A549 (cell line): Measurements from ENCODE around the gene FMO2.

Experiments used
- CHD4 ChIP-seq: fragments of 200-600 bp; sonication (generic); IDR thresholded peaks from 2 replicates; pipeline ENCODE4 v1.6.1; 2016; ENCODE audit warnings: antibody characterized with exemption, mild to moderate bottlenecking, borderline replicate concordance
- POLR2A ChIP-seq: IDR thresholded peaks from 2 replicates; pipeline ENCODE4 v1.6.1; 2012; ENCODE audit warnings: mild to moderate bottlenecking, low read length
- RAD21 ChIP-seq, 2 experiments: fragments of >200 bp in 1 of 2; sonication (Bioruptor Twin) in 1 of 2; formaldehyde crosslinking in 1 of 2; IDR thresholded peaks in 1 of 2; conservative IDR thresholded peaks in 1 of 2; 2 replicates in 1 of 2; 3 replicates in 1 of 2; pipeline ENCODE4 v1.6.1; 2012 to 2018; ENCODE audit warnings: inconsistent platforms in 1 of 2
- SMC3 ChIP-seq: fragments of >200 bp; sonication (Bioruptor Twin); formaldehyde crosslinking; IDR thresholded peaks from 3 replicates; pipeline ENCODE4 v1.6.1; 2018; ENCODE audit warnings: inconsistent platforms
- TF ChIP-seq, protein P1 (sequence below): fragments of >200 bp; sonication (Bioruptor Twin); formaldehyde crosslinking; IDR thresholded peaks from 3 replicates; pipeline ENCODE4 v1.5.1; 2016
- TF ChIP-seq, protein P2 (sequence below): fragments of >200 bp; sonication (Bioruptor Twin); formaldehyde crosslinking; IDR thresholded peaks from 2 replicates; pipeline ENCODE4 v1.6.1; 2016

GRCh38 chr1:171206978-171207355, 21.9 kb downstream of the FMO2 start:
- TF ChIP-seq, protein P1, sequence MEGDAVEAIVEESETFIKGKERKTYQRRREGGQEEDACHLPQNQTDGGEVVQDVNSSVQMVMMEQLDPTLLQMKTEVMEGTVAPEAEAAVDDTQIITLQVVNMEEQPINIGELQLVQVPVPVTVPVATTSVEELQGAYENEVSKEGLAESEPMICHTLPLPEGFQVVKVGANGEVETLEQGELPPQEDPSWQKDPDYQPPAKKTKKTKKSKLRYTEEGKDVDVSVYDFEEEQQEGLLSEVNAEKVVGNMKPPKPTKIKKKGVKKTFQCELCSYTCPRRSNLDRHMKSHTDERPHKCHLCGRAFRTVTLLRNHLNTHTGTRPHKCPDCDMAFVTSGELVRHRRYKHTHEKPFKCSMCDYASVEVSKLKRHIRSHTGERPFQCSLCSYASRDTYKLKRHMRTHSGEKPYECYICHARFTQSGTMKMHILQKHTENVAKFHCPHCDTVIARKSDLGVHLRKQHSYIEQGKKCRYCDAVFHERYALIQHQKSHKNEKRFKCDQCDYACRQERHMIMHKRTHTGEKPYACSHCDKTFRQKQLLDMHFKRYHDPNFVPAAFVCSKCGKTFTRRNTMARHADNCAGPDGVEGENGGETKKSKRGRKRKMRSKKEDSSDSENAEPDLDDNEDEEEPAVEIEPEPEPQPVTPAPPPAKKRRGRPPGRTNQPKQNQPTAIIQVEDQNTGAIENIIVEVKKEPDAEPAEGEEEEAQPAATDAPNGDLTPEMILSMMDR = no peak
- TF ChIP-seq POLR2A = no peak
- TF ChIP-seq CHD4 = no peak
- TF ChIP-seq RAD21 (conservative IDR thresholded peaks at IDR 0.05 in 1 of 2, IDR thresholded peaks at IDR 0.05 in 1 of 2) = no peak
- TF ChIP-seq SMC3 = no peak
- TF ChIP-seq, protein P2, sequence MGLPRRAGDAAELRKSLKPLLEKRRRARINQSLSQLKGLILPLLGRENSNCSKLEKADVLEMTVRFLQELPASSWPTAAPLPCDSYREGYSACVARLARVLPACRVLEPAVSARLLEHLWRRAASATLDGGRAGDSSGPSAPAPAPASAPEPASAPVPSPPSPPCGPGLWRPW = no peak
